Right forelimb (tissue), 1 donor: Measurements from ENCODE around the gene NFKBIB.
"Not testable (repeated sequence)": the region's sequence is repeated elsewhere in the genome, so short reads cannot be mapped to it uniquely, and the experiment has no call there.

Experiments used
- DNase-seq: peaks from one replicate; pipeline ENCODE4 v3.0.0-alpha.2; 2018

Gene NFKBIB

GRCh38 chr19:38899447-38900201 is at the start of gene NFKBIB, which contains the start of gene SIRT2:
Gene NFKBIB (plus strand): TSS chr19:38899969. CDS start chr19:38900033, 64 bp downstream.
Gene SIRT2 (minus strand): TSS chr19:38899618. CDS start chr19:38899521, 97 bp downstream.
- peak; percentile 99 for DNase-seq

GRCh38 chr19:38850436-38850975 is 49.3 kb upstream of the NFKBIB start:
- peak; percentile 99 for DNase-seq

- DNase-seq, result peak; percentile 72
Measured at GRCh38 chr19:38850976-38851621, 48.7 kb upstream of the NFKBIB start.

GRCh38 chr19:38851622-38852230 is 48.0 kb upstream of the NFKBIB start:
- peak; percentile 95 for DNase-seq

- peak; percentile 68 for DNase-seq
Measured at GRCh38 chr19:38852231-38853044, 47.3 kb upstream of the NFKBIB start.

GRCh38 chr19:38853214-38853613 is 46.6 kb upstream of the NFKBIB start:
- no peak for DNase-seq

- not testable (repeated sequence) for DNase-seq
Measured at GRCh38 chr19:38854961-38855360, 44.8 kb upstream of the NFKBIB start.

GRCh38 chr19:38855751-38856150 is 44.0 kb upstream of the NFKBIB start:
- DNase-seq, result not testable (repeated sequence)

GRCh38 chr19:38856813-38857212 is 43.0 kb upstream of the NFKBIB start:
- no peak for DNase-seq

GRCh38 chr19:38859631-38860204 is 40.1 kb upstream of the NFKBIB start:
- not testable (repeated sequence) for DNase-seq

GRCh38 chr19:38861368-38861767 is 38.4 kb upstream of the NFKBIB start:
- no peak for DNase-seq

GRCh38 chr19:38862321-38863059 is 37.3 kb upstream of the NFKBIB start:
- peak; percentile 73 for DNase-seq

GRCh38 chr19:38867171-38867780 is 32.5 kb upstream of the NFKBIB start:
- DNase-seq, result no peak

GRCh38 chr19:38868551-38868950 is 31.2 kb upstream of the NFKBIB start:
- no peak for DNase-seq

GRCh38 chr19:38869160-38869835 is 30.5 kb upstream of the NFKBIB start:
- no peak for DNase-seq

- DNase-seq, result peak; percentile 76
Measured at GRCh38 chr19:38869836-38870607, 29.7 kb upstream of the NFKBIB start.

GRCh38 chr19:38870612-38871011 is 29.2 kb upstream of the NFKBIB start:
- peak; percentile 42 for DNase-seq

- not testable (repeated sequence) for DNase-seq
Measured at GRCh38 chr19:38873400-38873799, 26.4 kb upstream of the NFKBIB start.

- peak; percentile 37 for DNase-seq
Measured at GRCh38 chr19:38875656-38876395, 23.9 kb upstream of the NFKBIB start.
